GM18873 (cell line): Measurements from ENCODE around the gene PRKAR2B.

Experiments used
- ATAC-seq: cut with Tn5 transposase; IDR thresholded peaks from one replicate; pipeline ENCODE4 v1.9.1; 2021; ENCODE audit warnings: mild to moderate bottlenecking, moderate library complexity, moderate number of reproducible peaks; ENCODE audit not compliant: unreplicated experiment, low FRiP score

Gene PRKAR2B

GRCh38 chr7:107209565-107209964 lies 165.1 kb downstream of the PRKAR2B start:
- no peak for ATAC-seq

GRCh38 chr7:107210400-107210799 lies 165.9 kb downstream of the PRKAR2B start:
- ATAC-seq = no peak
